Panc1 (cell line): ENCODE data around the gene AACS. TPM values are rescaled to one million over a fixed set of nuclear protein-coding genes. Genes with fewer than 3 reads are reported as not detected.

ENCODE experiments used
- ATAC-seq: fragments of 200-7000 bp; cut with Tn5 transposase; 2 replicates; pipeline ENCODE4 v1.9.1; 2020; ENCODE audit warnings: mild to moderate bottlenecking, moderate library complexity
- BruUV-seq: library from RNA; stranded (reverse); fragments of 400-500 nt; replicated peaks from 2 replicates; lab custom pipeline; 2021; lab: Mats Ljungman, UMichigan
- CTCF ChIA-PET: fragments of 300-600 bp; sonication (Branson Sonifier 250); formaldehyde crosslinking; loops from one replicate; lab custom pipeline; 2022; ENCODE audit warnings: antibody characterized with exemption; lab: Charles Lee
- POLR2A ChIA-PET: fragments of 300-600 bp; sonication (Branson Sonifier 250); formaldehyde crosslinking; loops from one replicate; lab custom pipeline; 2022; ENCODE audit warnings: antibody characterized with exemption; lab: Charles Lee
- DNase-seq: peaks from one replicate; pipeline ENCODE4 v3.0.0-alpha.2; 2010; ENCODE audit warnings: low read depth, low spot score
- H3K27ac ChIP-seq: 2 replicates; pipeline ENCODE4 v1.5.1; 2011; ENCODE audit warnings: mild to moderate bottlenecking, low read length, inconsistent platforms
- H3K27me3 ChIP-seq: fragments of 200-500 bp; sonication (Bioruptor generic); 2 replicates; pipeline ENCODE4 v1.6.0; 2014; ENCODE audit warnings: low read length, inconsistent platforms; ENCODE audit not compliant: control insufficient read depth, insufficient read depth
- H3K36me3 ChIP-seq: fragments of 200-500 bp; sonication (Bioruptor generic); 2 replicates; pipeline ENCODE4 v1.5.1; 2014; ENCODE audit warnings: inconsistent platforms, mild to moderate bottlenecking, low read length, moderate library complexity; ENCODE audit not compliant: control insufficient read depth, insufficient read depth
- H3K4me1 ChIP-seq: 2 replicates; pipeline ENCODE4 v1.5.1; 2011; ENCODE audit warnings: inconsistent platforms, mild to moderate bottlenecking, low read length, moderate library complexity; ENCODE audit not compliant: control insufficient read depth, insufficient read depth
- H3K4me3 ChIP-seq, 2 experiments: 2 replicates each; pipeline ENCODE4 v1.5.1; 2011 to 2012; ENCODE audit warnings: low read depth in 2 of 2, low read length in 2 of 2, mild to moderate bottlenecking in 2 of 2, inconsistent platforms in 1 of 2, moderate library complexity in 1 of 2
- H3K9me3 ChIP-seq: fragments of 200-500 bp; sonication (Bioruptor generic); 2 replicates; pipeline ENCODE4 v1.5.1; 2014; ENCODE audit warnings: low read depth, mild to moderate bottlenecking, inconsistent platforms, low read length, moderate library complexity; ENCODE audit not compliant: control insufficient read depth, insufficient read depth
- POLR2AphosphoS5 ChIP-seq: IDR thresholded peaks from 2 replicates; pipeline ENCODE4 v1.6.1; 2012; ENCODE audit warnings: mild to moderate bottlenecking, low read depth, low read length, moderate library complexity
- REST ChIP-seq, 2 experiments: IDR thresholded peaks; 2 replicates each; pipeline ENCODE4 v1.6.1; 2011 to 2012; ENCODE audit warnings: low read depth in 2 of 2, control low read depth in 1 of 2, low read length in 1 of 2, mild to moderate bottlenecking in 1 of 2, moderate library complexity in 1 of 2; ENCODE audit not compliant: insufficient read depth in 1 of 2
- SIN3A ChIP-seq: IDR thresholded peaks from 2 replicates; pipeline ENCODE4 v1.6.1; 2012; ENCODE audit warnings: low read depth, mild to moderate bottlenecking, low read length, moderate library complexity, borderline replicate concordance; ENCODE audit not compliant: insufficient read depth
- TCF7L2 ChIP-seq: IDR thresholded peaks from 2 replicates; pipeline ENCODE4 v1.6.1; 2011; ENCODE audit warnings: mild to moderate bottlenecking, low read depth, low read length, inconsistent platforms
- in situ Hi-C: cut with HindIII; loops from 2 replicates; pipeline ENCODE4 v1.10.0; 2016; ENCODE audit warnings: low sequenced_read_pairs, low pct_unique_long_range_greater_than_20kb
- intact Hi-C: fragments of 100-400 bp; cut with micrococcal nuclease; formaldehyde crosslinking; loops from one replicate; pipeline ENCODE4 v1.10.0; 2022; ENCODE audit not compliant: unreplicated experiment
- total RNA-seq: library from RNA; stranded (reverse); gene quantifications from one replicate; pipeline ENCODE4 v1.2.1, GENCODE V29; 2021; ENCODE audit not compliant: unreplicated experiment
- TF ChIP-seq, protein P1 (sequence below): fragments of 450-650 bp; IDR thresholded peaks from 2 replicates; pipeline ENCODE4 v1.5.1; 2017; ENCODE audit warnings: mild to moderate bottlenecking

Gene AACS
- total RNA-seq, 1 experiment from 2014 or later = 34.7 TPM

- no TSS peak for BruUV-seq
- intact Hi-C loops = no loop called here
Observed at GRCh38 chr12:125161712-125162022, 96.4 kb downstream of the AACS start.

GRCh38 chr12:125162489-125163028 is 97.3 kb downstream of the AACS start:
- no peak overlapping the region for H3K4me3 ChIP-seq
- H3K36me3 ChIP-seq = no peaks in the 10 kb centered on the region
- BruUV-seq = no TSS peak
- H3K4me1 ChIP-seq = no peaks in the 10 kb centered on the region
- H3K27ac ChIP-seq = no peak overlapping the region
- ChIA-PET POLR2A (no interaction called here), CTCF (no interaction called here)
- H3K9me3 ChIP-seq = no peaks in the 10 kb centered on the region
- DNase-seq (no peak), ATAC-seq (no peak)
- no peaks in the 10 kb centered on the region for H3K27me3 ChIP-seq
- TF ChIP-seq, protein P1, sequence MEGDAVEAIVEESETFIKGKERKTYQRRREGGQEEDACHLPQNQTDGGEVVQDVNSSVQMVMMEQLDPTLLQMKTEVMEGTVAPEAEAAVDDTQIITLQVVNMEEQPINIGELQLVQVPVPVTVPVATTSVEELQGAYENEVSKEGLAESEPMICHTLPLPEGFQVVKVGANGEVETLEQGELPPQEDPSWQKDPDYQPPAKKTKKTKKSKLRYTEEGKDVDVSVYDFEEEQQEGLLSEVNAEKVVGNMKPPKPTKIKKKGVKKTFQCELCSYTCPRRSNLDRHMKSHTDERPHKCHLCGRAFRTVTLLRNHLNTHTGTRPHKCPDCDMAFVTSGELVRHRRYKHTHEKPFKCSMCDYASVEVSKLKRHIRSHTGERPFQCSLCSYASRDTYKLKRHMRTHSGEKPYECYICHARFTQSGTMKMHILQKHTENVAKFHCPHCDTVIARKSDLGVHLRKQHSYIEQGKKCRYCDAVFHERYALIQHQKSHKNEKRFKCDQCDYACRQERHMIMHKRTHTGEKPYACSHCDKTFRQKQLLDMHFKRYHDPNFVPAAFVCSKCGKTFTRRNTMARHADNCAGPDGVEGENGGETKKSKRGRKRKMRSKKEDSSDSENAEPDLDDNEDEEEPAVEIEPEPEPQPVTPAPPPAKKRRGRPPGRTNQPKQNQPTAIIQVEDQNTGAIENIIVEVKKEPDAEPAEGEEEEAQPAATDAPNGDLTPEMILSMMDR = no peak
- TF ChIP-seq REST (IDR thresholded peaks at IDR 0.05; ENCODE audit: insufficient read depth in 1 of 2, low read depth in 2 of 2, low read length in 1 of 2) (no peak), TCF7L2 (no peak)
- in situ Hi-C loops = no loop called here
- intact Hi-C loops = no loop called here

More at GRCh38 chr12:125161712-125162022, 96.4 kb downstream of the AACS start:
- TF ChIP-seq POLR2AphosphoS5 = no peak
- TF ChIP-seq, protein P1 = no peak
- TF ChIP-seq SIN3A = no peak
- TF ChIP-seq TCF7L2 = no peak
- TF ChIP-seq REST (IDR thresholded peaks at IDR 0.05; ENCODE audit: insufficient read depth in 1 of 2, low read depth in 2 of 2, low read length in 1 of 2) = no peak
- DNase-seq (no peak), ATAC-seq (0 out of 2 replicates have a peak, but pooled peaks have one; percentile 29)
- in situ Hi-C loops = no loop called here
- Histone ChIP-seq H3K9me3 (no peaks in the 10 kb centered on the region), H3K27me3 (no peaks in the 10 kb centered on the region), H3K36me3 (no peaks in the 10 kb centered on the region), H3K4me1 (no peaks in the 10 kb centered on the region), H3K27ac (no peak overlapping the region), H3K4me3 (no peak overlapping the region)
- POLR2A ChIA-PET = no interaction called here
- CTCF ChIA-PET = no interaction called here
